ENCODE results near the gene SLCO1B3.

- no peak for TF ChIP-seq CTCF (IDR thresholded peaks at IDR 0.05)
- no peak for TF ChIP-seq POLR2A (IDR thresholded peaks at IDR 0.05)
These were observed 22.4 kb downstream of the SLCO1B3 start for GRCh38 chr12:20832911-20833310.

All from thyroid gland (tissue), 4 donors.